ENCODE measurements around the gene BARX2. TPM values are rescaled to one million over a fixed set of nuclear protein-coding genes. Genes with fewer than 3 reads are reported as not detected.

BARX2 gene
- total RNA-seq, 1 donor from 2014 or later = 0.10 TPM

Other genes starting within 250 kb of the BARX2 start
- 10.9 and 18.9 TPM in 2 replicates for gene ARHGAP32, start 183.5 kb upstream of the BARX2 start, total RNA-seq